Stimulated activated CD4-positive, alpha-beta T cell treated with anti-CD3 and anti-CD28 coated beads, Interleukin-1b, Interleukin-23, amount 100 ng/mL, for 48 hours (primary cell): Measurements from ENCODE around the gene TRIM2.

ENCODE experiments used
- DNase-seq: peaks from one replicate; pipeline ENCODE4 v3.0.0-alpha.2; 2020

TRIM2 gene

GRCh38 chr4:153344131-153345011, 140.1 kb downstream of the TRIM2 start, which contains the start of gene MND1:
TSS of gene MND1 (plus strand) at chr4:153344688. CDS start at chr4:153344738, 50 bp downstream.
- peak; percentile 93 for DNase-seq

- peak; percentile 56 for DNase-seq
These were observed 141.1 kb downstream of the TRIM2 start for GRCh38 chr4:153345012-153345981.

- no peak for DNase-seq
These were observed 141.8 kb downstream of the TRIM2 start for GRCh38 chr4:153346031-153346430.

- no peak for DNase-seq
These were observed 142.3 kb downstream of the TRIM2 start for GRCh38 chr4:153346563-153346962.

GRCh38 chr4:153347117-153347516, 142.9 kb downstream of the TRIM2 start:
- no peak for DNase-seq

GRCh38 chr4:153348006-153348405, 143.8 kb downstream of the TRIM2 start:
- no peak for DNase-seq

GRCh38 chr4:153349206-153349805, 145.1 kb downstream of the TRIM2 start:
- DNase-seq = no peak

- DNase-seq = no peak
These were observed 157.9 kb downstream of the TRIM2 start for GRCh38 chr4:153362184-153362583.

- no peak for DNase-seq
These were observed 159.8 kb downstream of the TRIM2 start for GRCh38 chr4:153364061-153364460.

- no peak for DNase-seq
These were observed 160.8 kb downstream of the TRIM2 start for GRCh38 chr4:153365003-153365402.

- no peak for DNase-seq
These were observed 162.2 kb downstream of the TRIM2 start for GRCh38 chr4:153366486-153366885.

- DNase-seq = no peak
These were observed 162.8 kb downstream of the TRIM2 start for GRCh38 chr4:153367092-153367491.

GRCh38 chr4:153369021-153369420, 164.8 kb downstream of the TRIM2 start:
- DNase-seq = no peak

GRCh38 chr4:153371701-153372234, 167.5 kb downstream of the TRIM2 start:
- no peak for DNase-seq

- no peak for DNase-seq
These were observed 168.8 kb downstream of the TRIM2 start for GRCh38 chr4:153372967-153373562.

- no peak for DNase-seq
These were observed 170.2 kb downstream of the TRIM2 start for GRCh38 chr4:153374442-153374841.

GRCh38 chr4:153375303-153375702, 171.1 kb downstream of the TRIM2 start:
- no peak for DNase-seq

GRCh38 chr4:153383131-153383530, 178.9 kb downstream of the TRIM2 start:
- DNase-seq = no peak

- no peak for DNase-seq
These were observed 179.9 kb downstream of the TRIM2 start for GRCh38 chr4:153384160-153384559.

- no peak for DNase-seq
These were observed 181.5 kb downstream of the TRIM2 start for GRCh38 chr4:153385784-153386183.

- DNase-seq = no peak
These were observed 183.7 kb downstream of the TRIM2 start for GRCh38 chr4:153387981-153388380.
